Fibroblast of upper back skin (primary cell): ENCODE results near the gene RGL1.

Experiments
- DNase-seq: peaks from one replicate; pipeline ENCODE4 v3.0.0-alpha.2; 2013

Gene RGL1

DNA sequence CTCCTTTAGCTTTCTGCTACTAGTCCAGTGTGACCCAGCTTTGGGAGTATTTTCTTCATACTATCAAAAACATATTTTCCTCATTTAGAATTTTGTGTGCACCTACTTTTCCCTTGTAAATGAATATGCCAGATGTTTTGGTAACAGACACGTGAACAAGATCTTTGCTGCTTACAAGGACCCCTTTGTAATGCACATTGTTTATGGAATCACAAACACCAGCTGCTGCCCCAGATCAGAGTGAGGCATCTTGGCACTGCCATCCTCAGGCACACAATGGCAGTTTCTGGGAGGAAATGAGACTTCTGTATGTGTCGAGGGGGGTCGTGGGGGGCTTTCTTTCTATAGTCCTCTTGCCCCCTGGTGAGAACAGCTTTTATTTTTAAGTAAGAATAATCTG is 115.7 kb downstream of the RGL1 start:
- no peak for DNase-seq

DNA sequence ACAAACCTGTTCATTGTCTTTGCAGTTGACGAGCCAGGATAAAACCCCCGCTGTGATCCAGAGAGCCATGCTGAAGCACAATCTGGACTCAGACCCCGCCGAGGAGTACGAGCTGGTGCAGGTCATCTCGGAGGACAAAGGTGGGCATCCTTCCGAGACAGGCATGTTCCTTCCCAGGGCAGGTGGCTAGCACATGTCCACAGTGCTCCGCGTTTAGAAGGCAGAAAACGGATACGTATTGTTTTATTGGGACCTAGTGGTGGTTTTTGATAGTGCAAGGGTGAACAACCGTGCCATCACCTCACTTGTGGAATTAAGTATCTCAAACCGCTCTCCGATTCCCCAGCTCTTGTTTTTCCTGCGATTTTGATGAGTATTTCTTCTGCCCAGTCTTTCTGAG is 117.3 kb downstream of the RGL1 start:
- DNase-seq, result no peak

DNA sequence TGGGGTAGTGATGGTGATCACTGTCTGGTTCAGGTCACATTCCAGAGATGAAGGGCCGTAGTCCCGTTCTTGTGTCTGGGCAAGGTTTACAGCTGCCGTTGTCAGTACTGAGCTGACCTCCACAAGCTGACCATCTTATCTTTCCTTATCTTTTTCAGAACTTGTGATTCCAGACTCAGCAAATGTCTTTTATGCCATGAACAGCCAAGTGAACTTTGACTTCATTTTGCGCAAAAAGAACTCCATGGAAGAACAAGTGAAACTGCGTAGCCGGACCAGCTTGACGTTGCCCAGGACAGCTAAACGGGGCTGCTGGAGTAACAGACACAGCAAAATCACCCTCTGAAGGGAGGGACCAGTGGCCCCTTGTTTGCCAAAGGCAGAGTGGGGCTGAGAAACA is 121.0 kb downstream of the RGL1 start:
- no peak for DNase-seq

DNA sequence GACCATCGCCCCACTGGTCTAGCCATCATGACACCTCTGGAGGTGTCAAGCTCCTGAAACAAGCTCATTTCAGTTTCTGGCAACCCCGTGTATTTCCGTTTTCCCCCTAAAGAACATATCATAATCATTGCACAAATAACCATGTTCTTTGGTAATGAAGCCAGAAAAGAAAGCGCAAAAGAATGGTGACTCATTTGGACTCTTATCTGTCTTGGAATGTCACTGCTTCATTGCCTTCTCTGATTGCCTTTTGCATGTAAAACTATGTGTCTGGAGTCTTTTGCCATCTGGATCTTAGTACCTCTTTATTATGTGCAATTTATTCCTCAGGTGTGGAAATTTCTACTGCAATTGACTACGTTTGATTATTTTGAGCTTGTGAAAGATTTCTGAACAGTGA is 122.1 kb downstream of the RGL1 start:
- peak; percentile 38 for DNase-seq

DNA sequence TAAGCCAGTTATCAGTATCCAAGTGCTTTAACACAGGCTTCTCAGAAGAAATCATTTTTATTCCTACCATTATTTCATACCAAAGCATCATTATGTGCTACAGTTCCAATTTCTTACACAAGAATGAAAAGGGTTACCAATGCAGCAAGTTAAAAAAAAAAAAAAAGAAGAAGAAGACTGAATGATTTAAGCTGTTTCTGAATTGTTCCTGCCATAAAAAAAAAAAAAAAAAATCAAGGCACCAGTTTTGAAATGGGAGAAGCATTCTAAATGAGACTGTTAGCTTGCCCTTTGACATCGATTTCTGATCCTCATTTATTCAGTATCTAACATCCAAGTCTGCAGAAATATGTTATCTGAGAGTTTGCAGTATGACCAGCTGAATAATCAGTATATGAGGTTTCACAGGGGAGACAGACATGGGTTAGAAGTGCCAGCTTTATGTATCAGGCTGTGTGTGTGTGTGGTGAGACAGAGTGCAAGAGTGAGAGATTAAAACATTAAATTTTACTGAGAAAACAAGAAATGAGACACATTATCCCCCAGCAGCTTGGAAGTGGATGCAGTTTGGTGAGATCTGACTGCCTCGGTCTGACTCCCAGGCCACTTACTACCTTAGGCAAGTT is 126.8 kb downstream of the RGL1 start:
- no peak for DNase-seq

DNA sequence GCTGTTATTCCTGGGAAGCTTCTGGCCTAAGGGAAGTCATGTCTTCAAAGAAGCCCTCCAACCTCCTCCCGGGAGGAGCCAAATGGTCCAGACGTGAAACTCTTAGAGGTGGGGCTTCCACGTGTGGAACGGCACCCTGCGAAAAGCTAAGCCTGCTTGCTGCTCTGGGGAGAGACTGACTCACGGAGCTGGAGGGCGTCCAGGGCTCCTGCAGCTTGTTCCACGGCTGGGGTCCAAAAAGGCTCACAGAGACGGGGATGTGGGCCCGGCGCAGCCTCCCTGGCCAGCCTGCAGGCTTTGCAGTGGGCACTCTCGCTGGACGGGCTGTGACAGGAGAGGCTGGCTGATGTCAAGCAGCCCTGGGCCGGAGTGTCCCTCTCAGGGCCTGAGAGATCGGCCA is 127.5 kb downstream of the RGL1 start:
- peak; percentile 90 for DNase-seq

DNA sequence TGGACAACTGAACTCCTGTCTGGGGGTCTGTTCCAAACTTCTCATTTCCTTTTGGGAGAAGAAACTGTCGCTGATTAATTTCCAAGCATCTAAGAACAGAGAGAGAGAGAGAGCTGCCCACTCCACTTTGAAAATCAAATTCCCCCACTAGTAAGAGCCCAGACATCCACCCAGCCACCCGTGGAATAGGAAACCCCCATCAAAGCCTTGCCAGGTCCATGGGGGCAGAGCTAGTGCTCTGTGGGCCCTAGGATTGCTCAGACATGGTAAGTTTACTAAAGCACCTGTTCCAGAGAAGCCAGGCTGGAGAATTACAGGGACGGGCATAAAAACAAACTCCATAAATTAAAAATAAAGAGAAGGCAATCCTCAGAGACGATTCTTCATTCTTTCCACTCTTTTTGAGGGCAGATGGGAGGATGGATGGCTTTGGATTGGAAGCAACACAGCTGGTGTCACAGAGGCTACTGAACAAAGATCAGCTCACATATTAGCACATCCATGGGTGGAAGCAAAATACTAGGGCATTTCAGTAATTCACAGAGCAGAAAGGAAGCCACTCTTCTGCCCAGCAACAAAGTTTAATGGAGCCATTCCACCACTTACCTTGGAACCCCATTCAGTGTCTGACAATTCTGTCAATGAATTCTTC is 128.7 kb downstream of the RGL1 start:
- DNase-seq, result no peak

DNA sequence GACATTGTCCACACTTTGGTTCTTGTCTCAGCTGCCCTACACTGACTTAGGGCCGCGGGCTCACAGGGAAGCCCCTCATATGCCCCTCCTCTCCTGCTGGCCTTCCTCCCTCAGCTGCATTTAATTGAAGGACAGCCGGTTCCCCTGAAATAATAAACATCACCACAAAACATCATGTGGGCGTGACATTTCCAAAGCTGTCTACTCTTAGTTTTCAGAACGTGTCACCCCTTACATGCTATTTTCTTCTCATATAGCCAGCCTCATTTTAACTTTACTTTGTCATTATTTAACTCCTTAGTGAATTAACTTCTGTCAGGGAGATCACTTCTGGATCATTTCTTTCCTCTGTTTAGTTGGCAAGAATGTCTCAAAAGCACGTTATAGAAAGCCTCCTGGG is 129.4 kb downstream of the RGL1 start:
- no peak for DNase-seq

DNA sequence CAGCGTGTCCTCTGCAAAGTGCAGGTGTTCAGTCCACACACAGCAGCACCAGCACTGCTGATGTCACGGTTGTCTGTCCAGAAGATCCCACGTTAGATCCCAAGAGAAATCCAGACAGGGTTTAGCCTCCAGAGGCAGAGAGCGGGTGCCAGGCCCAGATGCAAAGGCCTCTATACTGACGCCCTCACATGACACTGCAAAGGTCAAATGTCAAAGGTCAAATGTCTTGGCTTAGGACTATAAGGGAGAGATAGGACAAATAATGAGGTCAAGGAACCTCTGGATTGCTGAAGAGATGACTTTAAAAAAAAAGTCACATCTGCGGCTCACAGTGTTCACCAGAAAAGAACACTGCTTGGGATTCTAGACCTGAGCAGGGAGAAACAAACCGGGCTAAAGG is 131.1 kb downstream of the RGL1 start:
- no peak for DNase-seq

DNA sequence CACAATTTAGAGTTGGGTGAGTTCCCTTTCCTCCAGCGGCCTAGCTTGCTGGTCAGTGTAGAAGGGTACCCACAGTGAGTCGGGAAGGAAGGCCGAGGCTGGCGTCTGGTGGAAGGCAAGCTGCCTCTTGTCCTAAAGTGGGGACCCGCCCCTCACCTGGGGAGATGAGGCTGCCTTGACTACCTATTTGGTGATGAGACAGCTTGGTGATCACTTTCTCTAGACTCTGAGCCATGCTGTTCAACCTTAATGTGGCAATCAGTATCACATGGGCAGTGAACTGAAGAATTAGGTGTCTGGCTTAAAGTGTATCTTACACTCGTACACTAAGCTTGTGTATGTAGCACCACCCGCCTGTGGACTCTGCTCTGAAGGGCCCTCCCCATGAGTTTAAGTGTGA is 131.9 kb downstream of the RGL1 start:
- DNase-seq, result no peak

DNA sequence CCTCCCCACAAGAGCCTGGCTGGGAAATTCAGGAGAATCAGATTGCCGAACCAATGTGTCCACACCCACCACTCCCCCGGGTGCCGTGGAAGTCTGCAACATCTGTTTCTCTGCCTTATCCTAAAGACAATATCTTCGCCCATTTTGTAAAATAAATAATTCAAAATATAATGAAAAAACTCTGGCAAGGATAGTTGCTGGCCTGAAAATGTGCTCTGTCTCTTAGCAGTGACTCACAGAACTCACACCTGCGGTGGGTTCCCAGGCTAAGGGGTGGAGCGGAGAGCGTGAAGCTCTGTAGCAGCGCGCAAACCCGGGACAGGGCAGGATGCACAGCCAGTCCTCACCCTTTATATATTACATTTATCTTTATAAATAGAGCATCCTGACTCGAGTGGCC is 132.7 kb downstream of the RGL1 start:
- no peak for DNase-seq

DNA sequence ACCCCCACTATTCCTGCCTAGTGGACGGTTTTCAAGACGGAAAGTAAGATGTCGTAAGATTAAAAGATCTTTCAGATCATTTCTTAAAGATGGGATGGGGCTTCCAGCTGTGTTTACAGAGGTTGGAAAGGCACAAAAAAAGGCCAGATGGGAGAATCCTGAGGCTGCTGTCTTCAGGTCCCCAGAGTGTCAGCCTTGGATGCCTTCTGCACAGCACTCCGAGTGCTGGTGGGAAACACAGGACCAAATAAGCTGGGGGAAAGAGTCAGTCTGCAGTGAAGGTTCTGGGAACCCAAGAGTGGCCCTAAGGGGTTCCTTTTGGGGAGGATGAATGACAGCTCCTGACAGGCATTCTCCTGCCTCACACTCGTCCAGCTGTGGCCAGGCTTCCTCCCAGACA is 136.1 kb downstream of the RGL1 start:
- no peak for DNase-seq

DNA sequence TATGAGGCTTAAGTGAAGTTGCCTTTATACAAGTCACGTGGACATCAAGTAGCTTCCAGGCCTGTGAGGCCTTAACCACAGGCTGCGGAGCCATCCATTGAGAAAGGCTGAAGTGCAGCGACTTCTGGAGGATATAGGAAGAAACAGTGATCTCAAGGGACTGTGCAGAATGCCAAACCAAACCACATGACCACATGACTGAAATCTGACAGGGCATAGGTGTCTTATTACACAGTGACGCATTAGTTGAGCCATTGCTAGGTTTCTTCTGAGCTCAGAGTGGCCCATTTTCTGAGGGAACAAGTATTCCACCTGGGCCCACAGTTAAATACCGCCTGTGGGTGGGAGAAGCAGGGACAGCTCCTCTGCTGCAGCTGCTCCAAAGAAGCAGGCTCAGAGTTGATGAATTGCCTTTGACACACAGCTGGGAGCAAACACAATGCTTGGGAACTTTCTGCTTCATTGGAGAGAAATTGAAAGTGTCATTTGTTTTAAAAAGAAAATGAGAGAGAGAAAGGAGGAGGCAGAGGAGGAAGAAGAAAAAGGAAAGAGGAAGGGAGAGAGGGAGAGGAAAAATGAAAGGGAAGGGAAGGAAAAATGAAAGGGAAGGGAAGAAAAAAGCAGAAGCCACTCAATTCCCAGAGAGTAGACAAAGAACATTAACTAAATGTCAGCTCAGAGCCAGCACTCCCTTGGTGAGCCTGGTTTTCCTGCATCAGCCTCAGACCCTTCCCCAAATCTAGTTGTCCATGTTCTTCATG is 138.2 kb downstream of the RGL1 start:
- peak; percentile 100 for DNase-seq

DNA sequence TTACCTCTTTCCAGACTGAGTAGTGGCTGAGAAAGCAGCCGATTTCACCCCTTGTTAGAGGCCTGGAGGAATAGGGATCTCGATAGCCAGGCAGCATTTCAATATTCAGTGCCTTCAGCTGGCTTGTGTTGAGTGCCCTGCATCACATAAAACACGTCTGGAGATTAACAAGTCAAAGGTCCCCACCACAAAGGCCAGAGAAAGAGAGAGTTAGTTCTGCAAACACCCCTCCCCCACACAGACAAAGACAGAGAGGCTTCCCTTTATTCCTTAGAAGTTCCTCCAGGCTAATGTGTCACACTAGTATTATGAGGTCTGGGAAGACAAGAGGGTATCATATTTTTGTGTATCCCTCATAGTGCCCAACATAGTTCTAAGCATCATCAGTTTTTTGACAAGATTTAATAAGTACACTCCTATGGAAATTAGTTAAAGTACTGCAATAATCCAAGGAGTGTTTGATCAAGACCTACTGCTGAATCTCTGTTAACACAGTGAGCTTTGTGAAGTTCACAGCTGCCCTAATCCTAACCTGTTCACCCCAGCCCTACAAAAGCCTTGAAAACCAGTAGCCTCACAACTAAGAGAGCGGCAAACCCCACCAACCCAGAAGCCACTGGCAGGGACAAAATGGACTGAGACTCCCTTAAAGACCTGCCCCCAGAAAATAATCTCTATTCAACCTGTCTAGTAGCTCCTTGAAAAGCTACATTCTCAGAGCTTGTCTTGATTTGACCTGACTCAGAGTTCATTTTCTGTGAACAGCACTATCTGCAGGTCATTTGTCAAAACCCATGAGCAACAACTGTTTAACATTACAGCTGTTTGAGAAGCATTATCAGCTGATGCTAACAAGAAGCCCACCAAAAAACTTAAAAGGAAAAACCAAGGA is 140.8 kb downstream of the RGL1 start:
- peak; percentile 17 for DNase-seq

DNA sequence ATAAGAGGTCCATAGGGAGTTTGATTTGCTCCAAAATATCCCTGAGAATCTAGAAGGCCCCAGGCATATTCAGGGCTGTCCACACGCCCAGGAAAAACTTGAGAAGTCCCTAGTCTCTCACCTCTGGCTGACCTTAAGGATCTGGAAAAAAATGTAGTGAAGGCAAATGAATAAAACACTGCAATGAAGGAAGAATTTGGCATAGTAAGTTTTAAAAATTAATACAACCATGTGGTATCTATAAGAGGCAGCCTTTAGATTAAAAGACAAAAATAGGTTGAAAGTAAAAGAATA is 141.3 kb downstream of the RGL1 start:
- DNase-seq, result no peak

DNA sequence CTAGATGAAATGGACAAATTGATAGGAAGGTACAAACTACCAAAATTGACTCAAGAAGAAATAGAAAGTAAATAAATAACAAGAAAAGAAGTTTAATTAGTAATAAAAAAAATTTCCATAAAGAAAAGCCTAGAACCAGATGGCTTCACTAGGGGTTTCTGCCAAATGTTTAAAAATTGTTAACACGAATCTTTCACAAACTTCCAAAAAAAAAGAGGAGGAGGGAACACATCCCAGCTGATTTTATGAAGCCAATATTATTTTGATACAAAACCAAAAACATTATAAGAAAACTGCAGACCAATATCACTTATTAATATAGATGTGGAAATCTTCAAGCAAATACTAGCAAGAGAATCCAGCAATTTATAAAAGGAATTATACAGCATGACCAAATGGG is 143.1 kb downstream of the RGL1 start:
- DNase-seq, result no peak

DNA sequence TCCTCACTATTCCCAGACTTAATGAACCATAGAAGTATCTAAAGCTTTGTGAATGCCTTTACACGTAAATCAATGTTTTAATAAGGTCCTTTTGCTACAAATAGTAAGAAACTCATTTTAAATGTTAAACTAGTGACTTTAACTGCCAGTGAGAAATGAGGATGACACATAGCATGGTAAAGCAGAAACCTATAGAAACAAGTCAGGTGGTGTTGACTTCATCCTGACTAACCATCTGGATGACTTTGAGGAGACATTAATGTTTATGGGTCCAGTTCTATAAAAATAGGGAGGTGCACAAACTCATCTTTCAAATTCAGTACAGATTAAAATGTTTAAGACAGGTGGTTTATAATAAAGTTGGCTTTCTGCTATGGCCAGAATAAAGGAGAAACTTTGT is 147.2 kb downstream of the RGL1 start:
- no peak for DNase-seq

DNA sequence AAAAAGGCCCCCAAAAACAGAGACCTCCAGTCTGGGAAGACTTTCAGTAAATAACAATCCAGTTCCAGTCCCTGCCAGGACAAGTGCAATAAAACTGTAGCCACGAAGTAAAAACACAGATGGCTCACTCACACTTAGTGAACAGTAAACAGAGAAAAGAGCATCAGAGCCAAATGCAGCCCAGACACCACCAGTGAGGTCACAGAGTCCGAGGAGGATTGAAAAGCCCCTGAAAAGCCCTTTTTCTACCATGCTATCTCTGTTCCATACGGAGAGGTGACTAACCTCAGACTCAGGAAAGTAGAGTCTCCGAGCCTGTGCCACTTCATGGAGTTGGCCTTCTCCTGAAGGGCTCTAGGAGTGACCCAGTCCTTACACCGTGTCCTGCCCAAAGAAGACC is 148.1 kb downstream of the RGL1 start:
- no peak for DNase-seq

DNA sequence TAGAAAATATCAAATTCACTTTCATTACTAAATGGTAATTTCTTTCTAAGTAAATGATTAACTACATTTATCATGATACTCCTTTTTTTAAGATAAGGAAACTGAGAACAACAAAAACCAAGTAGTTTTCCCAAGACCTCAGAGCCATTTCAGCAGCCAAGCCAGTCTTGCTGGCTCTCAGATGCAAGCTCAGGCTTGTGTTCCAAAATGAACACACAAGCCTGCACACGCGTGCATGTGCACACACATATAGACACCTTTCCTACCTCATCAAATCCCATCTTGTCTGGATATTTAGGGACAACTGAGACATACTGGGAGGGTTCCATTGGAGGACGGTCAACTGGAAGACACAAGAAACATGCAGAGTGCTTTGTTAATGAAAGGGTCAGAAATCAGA is 149.6 kb downstream of the RGL1 start:
- no peak for DNase-seq

DNA sequence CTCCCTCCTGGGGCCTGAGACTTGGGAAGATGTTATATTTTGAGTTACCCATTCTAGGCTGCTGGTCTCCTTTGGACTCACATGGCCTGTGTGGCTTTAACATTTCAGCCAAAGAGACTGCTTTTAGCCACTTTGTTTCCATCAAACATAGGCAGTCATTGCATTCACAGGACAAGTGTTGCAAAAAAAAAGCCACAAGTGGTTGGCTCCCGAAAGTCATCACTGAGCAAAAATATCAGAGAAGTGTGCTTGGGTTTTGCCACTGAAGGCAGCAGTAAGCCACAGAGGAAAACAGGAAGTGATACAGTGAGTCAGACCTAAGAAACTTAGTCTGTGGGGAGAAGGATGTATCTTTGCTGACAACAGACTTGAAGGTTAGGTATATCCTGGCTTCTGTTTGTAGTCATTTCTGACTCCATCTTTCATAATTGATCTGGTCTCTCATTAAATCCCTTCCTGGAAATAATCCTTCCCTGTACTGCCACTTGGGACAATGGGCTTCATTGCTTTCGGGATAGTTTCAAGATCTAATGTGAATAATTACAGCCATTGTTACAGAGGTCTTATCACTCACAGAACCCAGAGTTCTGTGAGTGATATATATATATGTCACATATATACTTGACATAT is 151.8 kb downstream of the RGL1 start:
- peak; percentile 84 for DNase-seq

DNA sequence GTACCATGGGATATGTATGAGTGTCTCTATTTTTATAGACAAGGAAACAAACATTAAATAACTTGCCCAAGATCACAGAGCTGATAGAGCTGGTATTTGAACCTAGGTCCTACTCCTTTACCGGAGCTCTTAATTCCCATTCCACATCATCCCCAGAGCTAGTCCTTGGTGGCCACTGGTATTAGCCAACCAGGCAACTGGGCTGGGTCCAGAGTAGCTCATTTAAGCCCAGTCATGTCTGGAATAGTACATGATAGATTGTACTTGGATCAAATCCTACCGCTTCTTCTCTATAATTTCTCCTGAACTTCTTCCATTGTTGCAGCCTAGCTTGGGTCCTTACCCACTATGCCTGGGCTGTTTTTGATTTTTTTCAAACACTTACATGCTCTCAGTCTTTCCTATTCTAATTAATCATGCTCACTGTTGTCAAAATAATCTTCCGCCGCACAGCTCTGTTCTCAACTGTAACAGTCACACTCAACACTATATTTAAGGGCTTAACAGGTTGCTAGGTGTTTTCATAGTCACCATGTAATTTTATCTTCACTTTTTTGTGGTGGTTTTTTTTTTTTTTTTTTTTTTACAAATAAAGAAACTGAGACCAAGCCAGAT is 152.4 kb downstream of the RGL1 start:
- no peak for DNase-seq

DNA sequence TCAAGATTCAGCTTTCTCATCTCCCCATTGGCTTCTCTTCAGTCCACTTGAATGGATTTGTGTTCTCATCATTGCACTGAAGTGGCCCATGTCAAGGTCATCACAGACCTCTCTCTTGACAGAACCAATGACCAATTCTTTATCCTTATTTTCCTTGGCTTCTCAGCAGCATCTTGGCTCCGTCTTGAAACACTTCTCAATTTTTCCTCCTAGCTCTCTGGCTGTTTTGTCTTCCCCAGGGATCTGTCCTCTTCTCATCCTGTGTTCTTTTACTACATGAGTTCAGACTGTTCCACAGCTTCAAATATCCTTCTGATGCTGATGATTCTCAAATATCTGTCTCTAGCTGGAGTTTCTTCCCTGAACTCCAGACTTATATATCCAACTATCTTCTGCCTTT is 154.0 kb downstream of the RGL1 start:
- DNase-seq, result no peak

DNA sequence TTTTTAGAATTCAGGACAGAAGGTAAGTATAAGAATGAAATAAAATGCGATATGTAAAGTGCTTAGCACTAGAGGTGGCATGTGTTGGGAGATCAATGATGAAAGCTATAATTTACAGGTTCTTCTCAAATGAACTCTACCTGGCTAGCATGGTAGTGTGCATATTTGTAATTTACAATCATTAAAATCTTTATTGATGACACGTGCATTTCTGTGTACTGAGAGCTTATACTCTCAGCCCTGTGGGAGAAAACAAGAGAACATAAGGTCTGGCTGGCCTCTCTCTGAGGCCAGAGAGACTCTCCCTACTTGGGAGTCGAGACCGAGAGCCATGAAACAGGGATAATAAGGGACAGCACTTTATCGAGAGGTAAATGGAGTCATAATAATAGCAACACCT is 156.2 kb downstream of the RGL1 start:
- DNase-seq, result no peak
